Upper lobe of left lung (tissue), 4 donors: ENCODE measurements around the gene SLC6A19.

ENCODE experiments used
- POLR2AphosphoS5 ChIP-seq, 2 donors: sonication (generic); formaldehyde crosslinking; IDR thresholded peaks; one replicate each; pipeline ENCODE4 v1.5.1; 2017; ENCODE audit warnings: antibody characterized with exemption in 2 of 2
- TF ChIP-seq, protein P1 (sequence below), 6 experiments: fragments of 450-650 bp in 4 of 6; fragments of 200-600 bp in 2 of 6; sonication (generic) in 2 of 6; IDR thresholded peaks; one replicate each; pipeline ENCODE4 v1.5.1; 2016 to 2019; ENCODE audit warnings: antibody characterized with exemption in 6 of 6

DNA sequence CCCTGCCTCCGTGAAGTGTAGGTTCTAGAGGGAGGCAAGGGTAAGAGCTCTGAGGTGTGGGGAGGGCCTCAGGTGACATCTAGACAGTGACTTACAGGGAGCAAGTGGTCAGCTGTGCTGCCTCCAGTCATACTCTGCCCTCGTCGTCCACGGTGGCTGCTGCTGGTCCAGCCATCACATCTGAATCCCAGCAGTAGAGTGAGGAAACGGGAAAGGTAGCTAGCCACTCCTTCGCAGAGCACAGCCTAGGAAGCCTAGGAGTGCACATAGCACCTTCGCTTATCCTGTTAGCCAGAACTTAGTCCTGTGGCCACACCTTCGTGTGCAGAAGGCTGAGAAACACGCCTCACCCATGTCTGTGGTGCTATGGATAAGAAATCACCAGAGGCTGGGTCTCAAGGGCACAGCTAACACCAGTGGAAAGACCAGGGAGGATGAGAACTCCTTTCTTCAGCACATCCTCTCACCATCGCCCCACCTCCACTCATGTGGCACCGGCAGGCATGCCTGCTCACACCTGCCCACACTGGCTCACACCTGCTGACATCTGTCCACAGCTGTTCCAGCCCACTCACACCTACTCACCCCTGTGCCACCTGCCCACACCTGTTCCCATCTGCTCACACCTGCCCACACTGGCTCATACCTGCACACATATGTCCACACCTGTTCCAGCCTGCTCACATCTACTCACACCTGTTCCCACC, 44.5 kb upstream of the SLC6A19 start:
- TF ChIP-seq, protein P1, sequence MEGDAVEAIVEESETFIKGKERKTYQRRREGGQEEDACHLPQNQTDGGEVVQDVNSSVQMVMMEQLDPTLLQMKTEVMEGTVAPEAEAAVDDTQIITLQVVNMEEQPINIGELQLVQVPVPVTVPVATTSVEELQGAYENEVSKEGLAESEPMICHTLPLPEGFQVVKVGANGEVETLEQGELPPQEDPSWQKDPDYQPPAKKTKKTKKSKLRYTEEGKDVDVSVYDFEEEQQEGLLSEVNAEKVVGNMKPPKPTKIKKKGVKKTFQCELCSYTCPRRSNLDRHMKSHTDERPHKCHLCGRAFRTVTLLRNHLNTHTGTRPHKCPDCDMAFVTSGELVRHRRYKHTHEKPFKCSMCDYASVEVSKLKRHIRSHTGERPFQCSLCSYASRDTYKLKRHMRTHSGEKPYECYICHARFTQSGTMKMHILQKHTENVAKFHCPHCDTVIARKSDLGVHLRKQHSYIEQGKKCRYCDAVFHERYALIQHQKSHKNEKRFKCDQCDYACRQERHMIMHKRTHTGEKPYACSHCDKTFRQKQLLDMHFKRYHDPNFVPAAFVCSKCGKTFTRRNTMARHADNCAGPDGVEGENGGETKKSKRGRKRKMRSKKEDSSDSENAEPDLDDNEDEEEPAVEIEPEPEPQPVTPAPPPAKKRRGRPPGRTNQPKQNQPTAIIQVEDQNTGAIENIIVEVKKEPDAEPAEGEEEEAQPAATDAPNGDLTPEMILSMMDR (IDR thresholded peaks at IDR 0.05), result no peak
- TF ChIP-seq POLR2AphosphoS5 (IDR thresholded peaks at IDR 0.05), result no peak
